GM18951 (cell line): ENCODE measurements around the gene CABP7.

Experiments
- POLR2A ChIP-seq: IDR thresholded peaks from 4 replicates; pipeline ENCODE4 v1.6.1; 2011; ENCODE audit warnings: mild to moderate bottlenecking; ENCODE audit not compliant: insufficient read length, insufficient read depth; ENCODE audit errors: extremely low read depth
- in situ Hi-C: fragments of 300-500 bp; cut with MboI; formaldehyde crosslinking; loops from one replicate; pipeline ENCODE4 v1.12.0; 2022; ENCODE audit warnings: low sequenced_read_pairs, mixed read lengths, inconsistent platforms; ENCODE audit not compliant: unreplicated experiment

Gene CABP7

DNA sequence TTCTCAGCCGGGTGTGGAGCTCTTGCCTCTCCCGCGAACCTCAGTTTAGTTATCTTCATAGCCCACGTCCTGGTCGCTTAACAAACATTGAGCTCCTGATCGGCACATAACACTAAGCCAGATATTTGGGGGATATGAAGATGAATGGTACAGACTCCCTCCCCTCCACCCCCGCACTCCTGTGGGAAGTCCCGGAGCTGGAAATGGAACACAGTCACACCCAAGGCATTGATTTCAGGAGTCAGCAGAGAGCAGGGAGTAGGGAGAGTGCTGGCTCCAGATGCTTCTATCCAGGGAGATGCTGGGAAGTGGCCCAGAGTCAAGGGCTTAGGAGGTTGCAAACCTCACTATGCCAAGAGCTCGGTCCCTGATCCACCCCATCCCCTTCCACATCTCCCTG is 26.1 kb upstream of the CABP7 start:
- TF ChIP-seq POLR2A, result no peak
- in situ Hi-C loops, result no loop called here

DNA sequence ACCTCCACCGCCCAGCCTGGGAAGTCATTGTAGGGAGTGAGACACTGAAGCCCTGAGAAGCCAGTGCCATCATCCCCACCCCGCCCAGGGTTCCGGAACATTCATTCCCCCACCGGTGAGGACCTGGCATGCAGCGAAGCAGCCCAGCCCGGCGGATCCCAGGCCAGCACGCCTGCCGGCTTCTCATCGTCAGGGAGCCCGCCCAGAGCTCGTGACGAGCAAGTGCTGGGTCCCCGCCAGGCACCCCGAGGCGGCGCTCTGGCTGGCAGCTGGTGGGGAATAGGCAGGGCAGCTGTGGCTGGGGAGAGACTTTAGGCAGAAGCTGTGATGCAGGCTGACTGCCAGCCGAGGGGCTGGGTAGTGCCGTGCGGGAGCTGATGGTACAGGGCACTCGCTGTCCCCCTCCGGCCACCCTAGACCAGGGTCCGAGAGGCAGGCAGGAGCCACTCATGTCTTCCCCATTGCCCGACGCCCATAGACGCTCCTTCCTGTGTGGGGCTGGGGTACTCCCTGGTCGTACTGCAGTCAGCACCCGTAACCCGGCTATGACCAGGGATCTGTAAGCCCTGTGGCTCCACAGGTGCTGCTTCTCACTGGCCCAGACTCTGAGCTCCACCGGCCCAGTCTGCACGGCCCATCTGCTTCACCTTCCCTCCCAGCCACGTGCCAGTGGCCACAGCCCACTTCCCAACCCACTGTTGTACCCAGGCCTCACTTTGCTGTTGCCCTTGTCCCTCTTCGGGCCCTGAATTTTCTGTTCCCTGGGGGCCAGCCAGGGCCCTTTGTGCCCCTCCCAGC is 24.5 kb upstream of the CABP7 start:
- TF ChIP-seq POLR2A, result no peak
- in situ Hi-C loops, result no loop called here

DNA sequence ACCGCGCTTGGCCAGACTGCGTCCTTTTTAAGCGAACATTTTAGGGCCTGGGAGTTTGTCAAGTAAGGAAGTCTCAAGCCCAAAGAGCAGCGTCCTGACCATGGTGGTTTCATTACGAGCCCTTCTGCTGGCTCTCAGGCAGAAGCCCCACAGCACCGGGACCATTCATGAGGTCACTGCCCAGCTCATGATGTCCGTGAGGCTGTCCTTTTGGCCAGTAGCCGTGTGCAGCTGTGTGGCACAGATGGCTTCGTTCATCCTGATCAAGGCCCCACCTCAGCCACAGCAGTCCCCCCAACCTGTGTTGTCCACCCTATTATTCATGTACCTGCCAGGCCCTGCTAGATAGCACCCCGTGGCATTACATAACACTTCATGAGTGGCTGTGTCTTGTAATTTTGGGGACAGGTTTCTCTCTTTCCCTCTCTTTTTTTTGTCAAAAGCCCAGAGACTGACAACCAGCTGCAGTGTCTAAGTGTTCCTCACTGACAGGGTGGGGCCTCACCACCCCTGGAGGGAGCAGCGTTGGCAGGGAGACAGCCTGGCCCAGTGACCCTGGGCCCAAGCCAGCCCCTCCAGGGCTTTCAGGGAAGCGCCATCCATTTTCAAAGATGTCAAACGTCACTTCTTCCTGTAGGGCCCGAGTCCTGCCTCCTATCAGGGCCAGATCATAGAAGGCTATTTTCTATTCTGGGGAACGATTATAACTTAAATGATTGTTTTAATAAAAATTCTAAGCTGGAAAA is 21.8 kb upstream of the CABP7 start:
- in situ Hi-C loops, result no loop called here

DNA sequence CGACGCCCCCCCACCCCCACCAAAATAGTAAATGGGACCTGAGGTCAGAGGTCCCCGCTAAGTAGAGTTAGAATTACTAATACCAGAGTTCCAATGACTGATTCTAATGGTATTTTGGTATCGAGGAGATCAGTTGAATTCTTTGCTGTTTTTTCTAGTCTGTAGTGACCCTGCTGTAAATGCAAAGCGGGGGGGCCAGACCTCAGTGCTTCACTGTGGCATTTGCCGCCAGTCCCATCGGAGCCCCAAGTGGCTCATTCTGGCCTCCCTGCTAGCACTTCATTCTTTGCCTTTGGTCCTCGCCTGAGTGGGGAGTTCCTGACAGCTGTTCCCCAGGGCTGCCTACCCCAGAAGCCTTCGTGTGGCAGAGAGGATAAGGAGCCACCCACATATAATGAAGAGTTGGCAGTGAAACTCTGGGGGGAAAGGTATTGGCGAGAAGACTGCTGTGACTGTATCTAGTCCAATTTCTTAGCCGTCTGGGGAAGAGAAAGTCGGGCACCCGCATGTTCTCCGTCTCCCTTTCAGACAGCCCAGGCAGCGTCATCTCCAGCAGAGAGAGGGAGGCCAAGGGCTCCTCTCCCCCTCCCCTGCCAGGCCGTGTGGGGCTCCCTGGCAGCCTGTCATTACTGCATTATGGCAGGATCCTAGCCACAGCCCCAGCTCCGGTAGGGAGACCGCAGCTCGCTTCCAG is 19.4 kb upstream of the CABP7 start:
- no peak for TF ChIP-seq POLR2A
- in situ Hi-C loops, result no loop called here

More for the DNA sequence above, 21.8 kb upstream of the CABP7 start:
- TF ChIP-seq POLR2A, result no peak

DNA sequence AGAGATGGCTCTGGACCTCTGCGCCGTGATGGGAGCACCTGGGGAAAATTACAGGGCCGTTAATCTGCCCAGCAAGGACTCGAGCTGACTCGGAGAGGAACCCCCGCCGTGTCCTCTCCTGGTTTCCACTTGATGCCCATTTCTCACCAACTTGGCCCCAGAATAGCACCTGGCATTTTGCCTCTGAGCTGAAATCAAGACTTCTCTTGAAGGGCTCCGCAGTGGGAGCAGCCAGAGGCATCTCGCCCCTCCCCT is 19.0 kb upstream of the CABP7 start:
- TF ChIP-seq POLR2A, result no peak
- in situ Hi-C loops, result no loop called here

DNA sequence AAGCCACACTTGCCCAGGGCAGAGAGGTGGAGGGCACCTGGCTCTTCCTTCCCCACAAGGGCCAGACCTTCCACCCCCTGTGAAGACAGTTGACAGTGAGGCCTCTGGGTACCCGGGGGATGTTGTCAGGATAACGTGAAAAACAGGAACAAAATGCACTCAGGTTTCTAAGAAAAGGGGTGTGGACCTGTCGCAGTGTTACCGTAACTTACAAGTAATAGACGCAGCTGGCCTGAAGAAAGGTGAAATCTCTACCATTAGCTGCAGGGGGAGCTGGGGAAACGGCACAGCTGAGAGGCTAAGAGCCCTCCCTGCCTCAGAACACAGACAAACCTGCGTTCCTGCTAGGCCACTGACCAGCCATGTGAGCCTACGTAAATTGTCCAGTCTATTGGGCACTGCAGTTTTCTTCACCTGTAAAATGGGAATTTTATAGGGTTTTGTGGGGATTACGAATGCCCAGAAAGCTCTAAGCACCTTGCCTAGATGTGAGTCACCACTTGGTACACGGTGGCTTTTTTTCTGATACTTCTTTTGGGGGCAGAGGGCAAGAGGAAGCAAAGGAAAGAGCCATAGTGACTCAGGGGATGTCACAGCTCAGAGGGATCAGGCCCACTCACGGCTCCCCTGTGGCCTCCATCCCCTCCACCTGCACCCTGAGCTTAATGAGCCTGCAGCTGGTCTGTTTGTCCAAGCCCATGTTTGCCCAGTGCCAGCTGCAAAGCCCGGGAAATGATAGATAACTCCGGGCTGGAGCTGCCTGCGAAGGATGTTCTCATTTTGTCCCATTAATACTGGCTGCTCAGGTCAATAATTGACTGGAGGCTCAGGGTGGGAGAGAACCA is 18.4 kb upstream of the CABP7 start:
- no peak for TF ChIP-seq POLR2A
- in situ Hi-C loops, result no loop called here

DNA sequence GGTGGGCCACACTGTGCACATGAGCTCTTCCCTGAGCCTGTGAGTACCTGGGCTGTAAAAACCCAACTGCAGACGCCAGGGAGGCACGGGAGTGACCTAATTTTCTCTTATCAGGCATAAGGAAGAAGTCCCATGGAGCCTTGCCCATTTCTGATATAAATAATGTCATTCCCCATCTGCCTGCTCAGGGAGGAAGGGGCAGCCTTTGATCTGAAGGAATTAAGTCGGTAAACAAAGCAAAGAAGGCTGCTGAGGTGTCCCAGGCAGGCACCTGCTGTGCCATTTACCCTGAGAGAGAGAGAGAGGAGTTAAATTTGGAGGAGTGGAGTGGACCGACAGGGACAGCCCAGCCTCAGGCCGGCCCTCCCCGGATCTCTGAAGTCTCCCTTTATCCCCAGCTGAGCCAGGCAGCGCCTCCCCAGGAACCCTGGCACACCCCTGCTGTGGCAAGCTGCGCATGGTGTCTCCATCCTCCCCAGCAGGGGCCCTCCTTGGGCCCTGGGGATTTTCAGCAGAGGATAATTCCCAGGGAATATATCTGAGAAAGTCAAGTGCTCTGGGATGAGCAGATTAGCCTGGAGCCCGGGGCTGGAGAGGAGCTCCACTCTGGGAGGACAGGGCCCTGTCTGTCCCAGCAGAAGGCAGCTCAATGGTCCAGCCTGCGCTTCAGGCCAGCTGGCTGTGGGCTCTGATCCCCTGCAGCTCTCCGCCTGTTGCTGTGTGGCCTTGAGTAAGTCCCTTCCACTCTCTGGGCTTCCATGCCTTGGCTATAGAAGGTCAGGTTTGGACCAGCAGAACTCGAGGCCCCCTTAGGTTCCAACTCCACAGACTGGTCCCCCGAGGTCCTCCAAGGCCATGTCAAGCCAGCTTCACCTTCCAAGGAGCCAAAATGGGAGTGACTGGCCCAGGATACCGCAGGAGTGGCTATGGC is 17.5 kb upstream of the CABP7 start:
- in situ Hi-C loops, result no loop called here
- no peak for TF ChIP-seq POLR2A

DNA sequence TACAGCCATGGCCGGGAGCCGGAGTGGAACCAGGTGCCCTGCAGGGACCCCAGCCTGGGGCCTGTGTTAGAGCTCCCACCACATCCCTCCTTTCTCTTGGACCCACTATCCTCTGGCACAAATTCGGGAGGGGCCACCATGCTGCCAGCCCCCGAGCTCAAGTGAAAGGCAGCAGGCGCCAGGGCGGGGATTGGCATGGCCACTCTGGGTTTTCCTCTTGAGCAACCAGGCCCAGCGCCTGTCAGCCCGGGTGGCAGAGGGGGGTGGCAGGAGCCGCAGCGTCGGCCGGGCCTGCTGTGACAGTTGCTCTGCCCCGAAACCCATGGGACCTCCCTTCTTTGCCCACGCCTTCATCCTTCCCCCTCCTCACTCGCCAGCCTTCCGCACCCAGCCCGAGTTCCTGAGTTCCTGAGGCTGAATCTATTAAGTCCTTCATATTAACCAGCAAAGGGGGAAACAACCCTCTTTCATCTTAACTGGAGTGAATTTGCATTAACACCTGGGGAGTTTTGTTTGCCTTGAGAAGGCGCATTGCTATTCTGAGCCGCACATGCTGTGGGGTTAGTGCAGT is 16.8 kb upstream of the CABP7 start:
- TF ChIP-seq POLR2A, result no peak
- in situ Hi-C loops, result no loop called here

DNA sequence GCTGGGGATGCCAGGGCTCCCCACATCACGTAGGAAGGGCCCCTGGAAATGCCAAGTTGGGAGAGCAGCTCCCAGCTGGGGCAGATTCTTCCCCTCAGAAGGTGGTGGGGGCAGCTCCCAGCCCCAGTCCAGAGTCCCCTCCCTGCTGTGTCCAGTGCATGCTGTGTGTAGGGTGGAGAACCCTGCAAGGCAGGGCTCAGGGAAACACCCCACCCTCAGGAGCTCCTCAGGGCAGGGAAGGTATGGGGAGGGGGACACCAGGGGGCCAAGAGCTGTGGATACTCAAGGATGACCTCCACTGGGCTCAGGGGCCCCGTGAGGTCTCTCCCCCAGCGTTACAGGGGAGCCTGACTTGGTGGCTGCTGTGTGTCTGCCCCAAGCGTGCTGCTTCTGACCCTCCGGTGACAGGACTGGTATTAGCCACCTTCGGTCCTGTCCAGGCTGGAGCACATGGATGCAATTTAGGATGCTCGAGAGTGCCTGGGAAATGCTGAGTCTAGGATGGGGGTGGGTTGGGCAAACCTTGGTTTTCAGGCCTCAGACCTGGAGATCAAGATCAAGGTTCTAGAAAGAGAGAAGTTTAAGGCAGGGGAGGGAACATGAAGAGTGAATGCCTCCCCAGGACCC is 16.1 kb upstream of the CABP7 start:
- in situ Hi-C loops, result no loop called here
- TF ChIP-seq POLR2A, result no peak

DNA sequence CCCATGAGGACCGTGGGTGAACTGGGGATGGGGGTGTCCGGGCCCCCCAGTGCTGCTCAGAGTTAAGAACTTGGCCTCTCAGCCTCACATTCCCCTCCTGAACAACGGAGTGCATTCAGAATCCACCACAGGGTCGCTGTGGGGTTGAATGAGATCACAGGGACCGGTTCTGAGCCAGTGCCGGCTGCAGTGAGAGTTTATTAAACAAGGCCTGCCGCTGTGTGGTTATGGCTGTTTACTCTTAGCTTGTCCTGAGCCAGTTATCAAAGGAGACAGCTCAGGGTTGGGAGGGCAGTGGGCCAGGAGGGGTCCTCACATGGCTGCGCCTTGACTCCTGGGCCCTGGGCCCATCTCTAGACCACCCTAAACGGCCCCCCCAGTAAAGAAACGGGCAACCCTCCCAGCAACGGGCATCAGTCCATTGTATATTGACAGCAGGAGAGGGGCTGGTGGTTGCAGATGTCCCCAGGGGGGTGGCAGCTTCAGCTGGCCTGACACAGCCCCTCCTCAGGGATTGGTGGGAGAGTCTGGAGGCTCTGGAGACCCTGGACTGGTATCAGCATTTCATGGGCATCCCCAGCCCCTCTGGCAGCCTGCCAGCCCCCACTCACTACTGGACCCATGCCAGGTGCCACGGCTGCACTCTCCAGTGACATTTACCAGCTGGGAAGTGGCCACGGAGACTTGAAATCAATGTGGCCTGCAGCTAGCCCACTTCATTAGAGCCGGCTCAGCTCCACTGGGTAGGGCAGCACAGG is 15.1 kb upstream of the CABP7 start:
- in situ Hi-C loops, result no loop called here
- TF ChIP-seq POLR2A, result no peak

DNA sequence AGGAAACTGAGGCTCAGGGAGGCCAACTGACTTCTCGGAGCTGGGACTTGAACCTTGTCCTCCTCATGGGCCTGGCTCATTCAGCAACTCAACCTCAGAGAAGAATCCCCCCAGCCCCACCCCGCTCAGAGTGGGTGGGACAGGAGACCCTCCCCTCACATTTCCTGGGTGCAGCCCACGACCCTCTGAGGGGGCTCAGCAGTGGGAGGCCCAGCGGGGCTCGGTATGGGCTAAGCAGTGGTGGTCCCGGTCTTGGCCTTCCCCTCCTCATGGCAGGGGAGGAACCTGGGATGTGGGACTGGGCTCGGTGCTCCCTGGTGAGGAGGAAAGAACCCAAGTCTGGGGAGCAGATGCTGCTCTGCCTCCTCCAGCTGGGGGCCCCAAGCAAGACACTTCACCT is 14.2 kb upstream of the CABP7 start:
- in situ Hi-C loops, result no loop called here
- no peak for TF ChIP-seq POLR2A
